ENCODE data around the gene JCAD. TPM values are rescaled to one million over a fixed set of nuclear protein-coding genes. Genes with fewer than 3 reads are reported as not detected.

JCAD gene
- total and polyA plus RNA-seq, 9 of the 15 experiments (the other 6 are each of a cell fraction or from before 2014, with no cell fraction given): not detected

- TF ChIP-seq CHAMP1 (IDR thresholded peaks at IDR 0.05) (no peak), ARID2 (IDR thresholded peaks at IDR 0.05) (no peak), MCM5 (IDR thresholded peaks at IDR 0.05; ENCODE audit: low read depth) (no peak), SAP30 (IDR thresholded peaks at IDR 0.05; ENCODE audit: borderline replicate concordance, insufficient read depth, low read depth, low read length, poor library complexity, severe bottlenecking) (no peak), HIVEP1 (CRISPR knock-in tag; IDR thresholded peaks at IDR 0.05) (no peak), MAFG (tag; conservative IDR thresholded peaks at IDR 0.05) (no peak), ILF3 (IDR thresholded peaks at IDR 0.05; ENCODE audit: borderline replicate concordance) (no peak), ATF3 (IDR thresholded peaks at IDR 0.05) (0 out of 2 replicates have a peak, but pooled peaks have one; percentile 15), ATF3 (CRISPR knock-in tag; conservative IDR thresholded peaks at IDR 0.05) (no peak), MTA2 (IDR thresholded peaks at IDR 0.05; ENCODE audit: low read depth) (peak; percentile 72), NBN (IDR thresholded peaks at IDR 0.05; ENCODE audit: low read depth) (no peak), TAF7 (tag; IDR thresholded peaks at IDR 0.05) (no peak), MEF2A (IDR thresholded peaks at IDR 0.05; ENCODE audit: control insufficient read depth, low read depth, low read length) (no peak), ZNF347 (CRISPR knock-in tag; IDR thresholded peaks at IDR 0.05; ENCODE audit: low read depth) (no peak), ZNF592 (IDR thresholded peaks at IDR 0.05) (no peak)
Measured at GRCh38 chr10:30070001-30070685, 10.8 kb upstream of the JCAD start (continued).

Measured in K562 (cell line).